Gastroesophageal sphincter (tissue), 3 donors: ENCODE data around the gene INCENP.

ENCODE experiments used
- CTCF ChIP-seq, 4 experiments: fragments of 200-600 bp in 2 of 4; fragments of 450-650 bp in 2 of 4; sonication (generic) in 1 of 4; IDR thresholded peaks; one replicate each; pipeline ENCODE4 v1.5.1; 2017 to 2019; ENCODE audit warnings: antibody characterized with exemption in 4 of 4, mild to moderate bottlenecking in 2 of 4, moderate library complexity in 2 of 4
- EP300 ChIP-seq: sonication (generic); formaldehyde crosslinking; IDR thresholded peaks from one replicate; pipeline ENCODE4 v1.6.1; 2017; ENCODE audit warnings: antibody characterized with exemption, mild to moderate bottlenecking
- POLR2A ChIP-seq, 2 donors: fragments of 450-650 bp; IDR thresholded peaks; one replicate each; pipeline ENCODE4 v1.6.1; 2017; ENCODE audit warnings: antibody characterized with exemption in 2 of 2, mild to moderate bottlenecking in 2 of 2, moderate library complexity in 1 of 2

DNA sequence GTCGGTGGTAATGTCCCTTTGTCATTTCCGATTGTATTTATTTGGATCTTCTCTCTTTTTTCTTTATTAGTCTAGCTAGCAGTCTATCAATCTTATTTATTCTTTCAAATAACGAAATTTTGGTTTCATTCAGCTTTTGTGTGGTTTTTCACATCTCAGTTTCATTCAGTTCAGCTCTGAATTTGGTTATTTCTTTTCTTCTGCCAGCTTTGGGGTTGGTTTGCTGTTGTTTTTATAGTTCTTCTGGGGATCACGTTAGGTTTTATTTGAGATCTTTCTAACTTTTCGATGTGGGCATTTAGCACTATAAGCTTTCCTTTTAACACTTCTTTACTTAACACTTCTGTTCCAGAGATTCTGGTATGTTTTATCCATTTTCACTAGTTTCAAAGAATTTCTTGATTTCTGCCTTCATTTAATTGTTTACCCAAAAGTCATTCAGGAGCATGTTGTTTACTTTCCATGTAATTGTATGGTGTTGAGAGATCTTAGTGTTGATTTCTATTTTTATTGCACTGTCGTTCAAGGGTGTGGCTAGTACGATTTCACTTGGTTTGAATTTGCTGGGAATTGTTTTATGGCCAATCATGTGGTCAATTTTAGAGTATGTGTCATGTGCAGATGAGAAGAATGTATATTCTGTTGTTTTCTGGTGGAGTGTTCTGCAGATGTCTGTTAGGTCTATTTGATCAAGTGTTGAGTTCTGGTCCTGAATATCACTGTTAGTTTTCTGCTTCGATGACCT is 58.5 kb downstream of the INCENP start:
- TF ChIP-seq EP300 (no peak), CTCF (IDR thresholded peaks at IDR 0.05) (no peak), POLR2A (IDR thresholded peaks at IDR 0.05) (no peak)
